ENCODE data around the gene NET1.
"Not testable (repeated sequence)": the region's sequence is repeated elsewhere in the genome, so short reads cannot be mapped to it uniquely, and the experiment has no call there.

NET1 gene

DNA sequence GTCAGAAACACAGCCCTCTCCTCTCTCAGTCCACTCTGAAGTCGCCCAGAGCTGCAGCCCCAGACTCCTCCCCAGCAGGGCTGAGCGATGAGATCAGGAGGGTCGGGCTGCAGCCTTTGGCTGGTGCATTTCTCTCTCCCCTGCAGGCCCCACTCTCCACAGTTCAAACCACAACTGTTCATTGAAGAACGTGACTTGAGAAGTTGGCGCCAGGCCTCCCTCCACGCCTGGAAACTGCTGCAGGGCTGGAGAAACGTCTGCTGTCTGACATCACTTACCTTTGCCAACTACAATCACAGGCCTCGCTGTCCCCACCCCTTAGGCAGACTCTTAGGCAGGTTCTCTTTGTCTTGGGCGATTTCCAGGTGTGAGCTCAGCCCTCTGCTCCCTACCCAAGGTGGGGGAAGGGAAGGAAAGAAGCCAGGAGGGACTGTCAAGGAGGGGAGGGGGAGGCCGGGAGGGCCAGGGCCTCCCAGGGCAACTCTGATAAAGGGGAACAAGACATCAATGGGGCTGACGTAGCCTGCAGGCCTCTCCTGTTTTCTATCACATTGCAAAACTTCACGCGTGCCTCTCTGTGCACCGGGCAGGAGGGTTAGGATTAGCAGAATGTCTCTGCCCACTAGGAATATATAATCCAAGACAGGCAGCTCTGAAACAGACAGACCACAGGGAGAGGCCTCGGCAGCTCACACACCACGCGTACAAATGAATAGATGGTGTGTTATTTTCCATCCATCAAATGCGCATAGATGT is 54.3 kb downstream of the NET1 start:
- peak; percentile 52 for DNase-seq (ENCODE audit: low spot score)

DNA sequence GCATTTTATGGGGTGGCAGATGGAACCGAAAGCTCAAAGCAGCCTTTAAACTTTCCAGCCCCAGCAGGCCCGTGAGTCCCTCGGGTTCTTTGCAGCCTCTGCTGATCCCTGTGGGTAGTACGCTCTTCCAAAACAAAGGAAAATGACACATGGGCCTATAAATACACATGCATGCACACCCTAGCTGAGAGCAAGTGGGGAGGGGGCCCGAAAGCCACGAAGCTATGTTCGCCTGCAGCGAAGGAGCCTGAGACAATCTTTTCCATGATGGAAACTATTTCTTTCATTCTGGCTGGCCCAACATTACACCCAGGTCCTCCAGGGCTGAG is 54.8 kb downstream of the NET1 start:
- no peak for DNase-seq (ENCODE audit: low spot score)

DNA sequence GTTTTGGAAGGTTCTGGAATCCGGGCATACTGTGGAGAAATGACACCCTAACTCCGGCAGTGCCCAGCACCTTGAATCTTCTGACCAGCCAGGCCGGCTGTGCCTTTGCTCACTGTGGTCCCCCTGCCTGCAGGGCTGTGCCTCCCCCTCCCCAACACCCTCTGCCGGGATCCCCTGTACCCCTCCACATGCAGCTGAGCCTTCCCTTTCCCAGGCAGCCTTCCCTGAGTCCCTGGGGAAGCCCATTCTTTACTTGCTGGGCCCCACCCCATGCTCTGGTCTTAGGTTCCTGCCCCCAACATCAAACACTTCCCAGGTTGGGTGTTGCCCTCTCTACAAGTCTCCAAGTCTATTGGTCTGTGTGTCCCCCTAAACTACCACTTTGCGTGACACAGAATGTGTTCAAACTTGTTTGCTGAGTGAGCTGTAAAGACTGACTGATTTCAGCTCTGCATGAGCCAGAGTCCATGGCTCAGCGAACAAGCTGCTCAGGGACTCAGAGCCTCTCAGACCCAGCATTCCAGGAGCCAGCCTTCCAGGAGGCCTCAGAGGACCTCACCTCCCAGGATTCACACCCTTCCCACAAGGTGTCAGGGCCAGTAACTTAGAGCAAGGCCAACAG is 55.4 kb downstream of the NET1 start:
- no peak for DNase-seq (ENCODE audit: low spot score)

DNA sequence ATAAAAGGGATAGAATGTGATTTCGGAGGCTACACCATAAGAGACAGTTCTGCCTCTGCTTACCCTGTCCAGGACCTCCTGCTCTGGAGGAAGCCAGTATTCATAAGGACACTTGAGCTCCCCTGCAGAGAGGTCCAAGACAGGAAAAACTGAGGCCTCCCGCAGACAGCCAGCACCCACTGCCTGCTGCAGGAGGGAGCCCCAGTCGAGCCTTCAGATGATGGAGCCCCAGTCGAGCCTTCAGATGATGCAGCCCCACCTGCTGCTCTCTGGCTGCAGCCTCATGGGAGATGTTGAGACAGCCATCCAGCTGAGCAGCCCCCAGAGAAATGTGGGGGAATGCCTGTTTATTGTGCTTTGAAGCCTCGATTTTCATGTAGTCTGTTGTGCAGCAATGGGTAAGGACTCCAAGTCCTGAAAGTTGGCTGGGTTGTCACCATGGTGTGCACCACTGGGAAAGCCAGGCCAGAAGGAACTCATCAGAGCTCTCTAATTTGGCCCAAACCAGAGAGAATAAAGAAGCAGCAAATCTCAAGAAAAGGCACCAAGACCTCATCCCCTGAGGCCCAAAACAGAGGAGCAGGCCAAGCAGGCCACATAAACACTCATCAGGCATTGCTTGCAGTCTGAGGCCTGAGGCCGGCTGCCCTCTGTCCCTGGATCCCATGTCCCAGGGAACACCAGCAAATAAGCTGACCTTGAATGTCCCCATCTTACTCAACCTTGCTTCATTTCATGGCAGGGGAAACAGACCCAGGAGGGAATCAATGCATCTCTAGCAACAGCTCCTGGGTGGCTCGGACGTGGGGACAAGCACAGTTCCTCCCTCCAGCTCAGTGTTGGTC is 56.1 kb downstream of the NET1 start:
- no peak for DNase-seq (ENCODE audit: low spot score)

DNA sequence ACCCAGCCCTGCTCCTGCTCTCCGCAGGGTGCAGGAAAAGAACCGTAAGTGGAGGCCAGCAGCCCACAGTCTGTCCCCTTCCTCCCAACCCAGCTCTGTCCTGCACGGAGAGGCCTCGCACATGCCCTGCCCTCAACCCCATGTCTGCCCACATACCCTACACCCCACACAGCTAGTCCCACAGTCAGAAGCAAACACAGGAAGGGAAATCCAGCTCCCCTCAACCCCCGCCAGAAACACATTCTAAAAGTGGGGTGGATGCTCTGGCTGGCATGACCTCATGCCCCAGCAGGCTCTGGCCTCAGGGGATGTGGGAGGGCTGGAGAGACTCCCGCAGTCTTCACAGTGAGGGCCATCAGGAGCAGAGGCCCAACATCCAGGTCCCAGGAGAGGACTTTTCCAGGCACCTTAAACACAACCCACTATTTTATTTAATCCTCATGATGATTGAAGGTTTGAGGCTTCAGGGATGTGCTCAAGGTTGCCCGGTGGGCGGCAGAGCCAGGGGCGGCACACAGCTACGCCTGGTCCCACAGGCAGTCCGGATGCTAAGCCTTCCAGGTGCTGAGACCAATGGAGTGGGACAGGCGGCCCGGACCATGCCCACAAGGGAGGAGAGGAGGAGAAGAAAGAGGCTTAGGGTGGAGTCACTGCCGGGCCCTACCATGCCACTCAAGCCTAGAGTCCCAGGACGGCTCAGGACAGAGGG is 57.1 kb downstream of the NET1 start:
- DNase-seq (ENCODE audit: low spot score), result no peak

DNA sequence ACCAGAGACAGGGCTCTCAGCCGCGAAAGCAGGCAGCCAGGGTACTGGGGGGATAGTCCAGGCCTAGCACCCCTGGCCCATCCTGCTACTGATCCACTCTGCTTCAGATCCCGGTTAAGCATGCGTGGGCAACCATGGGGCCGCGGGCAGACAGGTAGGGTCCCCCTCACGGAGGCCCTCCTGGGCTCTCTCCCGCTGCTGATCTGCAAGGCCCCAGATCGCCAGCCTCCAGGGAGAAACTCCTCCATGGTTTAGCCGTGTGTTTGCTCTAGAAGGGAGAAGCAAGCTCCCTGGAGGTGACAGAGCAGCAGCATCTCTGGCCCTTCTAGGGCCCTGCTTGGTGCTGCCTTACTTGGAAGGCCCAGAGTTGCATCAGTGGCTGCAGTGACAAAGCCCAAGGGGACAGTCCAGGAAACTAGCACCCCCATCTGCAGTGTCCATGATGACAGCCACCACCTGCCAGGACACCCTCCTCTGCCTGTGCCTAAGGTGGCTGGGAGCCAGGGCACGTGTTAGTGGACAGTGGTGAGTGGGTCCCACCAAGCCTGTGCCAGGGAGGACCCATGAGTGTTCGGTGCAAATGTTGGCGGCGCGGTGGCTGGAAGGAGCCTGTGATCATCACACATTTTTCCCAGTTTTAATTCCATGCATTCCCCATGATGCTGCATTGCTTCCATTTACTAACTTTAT is 57.9 kb downstream of the NET1 start:
- peak; percentile 1 for DNase-seq (ENCODE audit: low spot score)

DNA sequence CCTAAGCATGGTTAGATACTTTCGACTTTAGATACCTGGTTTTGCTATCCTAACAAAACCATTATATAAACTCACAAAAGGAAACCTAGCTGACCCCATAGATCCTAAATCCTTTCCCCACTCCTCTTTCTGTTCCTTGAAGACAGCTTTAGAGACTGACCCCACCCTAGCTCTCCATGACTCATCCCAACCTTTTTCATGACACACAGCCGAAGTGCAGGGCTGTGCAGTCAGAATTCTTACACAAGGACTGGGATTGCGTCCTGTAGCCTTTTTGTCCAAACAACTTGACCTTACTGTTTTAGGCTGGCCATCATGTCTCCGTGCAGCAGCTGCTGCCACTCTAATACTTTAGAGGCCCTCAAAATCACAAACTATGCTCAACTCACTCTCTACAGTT is 62.3 kb downstream of the NET1 start:
- not testable (repeated sequence) for DNase-seq (ENCODE audit: low spot score)

DNA sequence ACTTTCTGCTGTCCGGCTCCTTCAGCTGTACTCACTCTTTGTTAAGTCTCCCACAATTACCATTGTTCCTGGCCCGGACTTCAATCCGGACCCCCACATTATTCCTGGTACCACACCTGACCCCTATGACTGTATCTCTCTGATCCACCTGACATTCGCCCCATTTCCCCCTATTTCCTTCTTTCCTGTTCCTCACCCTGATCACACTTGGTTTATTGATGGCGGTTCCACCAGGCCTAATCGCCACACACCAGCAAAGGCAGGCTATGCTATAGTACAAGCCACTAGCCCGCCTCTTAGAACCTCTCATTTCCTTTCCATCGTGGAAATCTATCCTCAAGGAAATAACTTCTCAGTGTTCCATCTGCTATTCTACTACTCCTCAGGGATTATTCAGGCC is 62.7 kb downstream of the NET1 start:
- DNase-seq (ENCODE audit: low spot score), result not testable (repeated sequence)

DNA sequence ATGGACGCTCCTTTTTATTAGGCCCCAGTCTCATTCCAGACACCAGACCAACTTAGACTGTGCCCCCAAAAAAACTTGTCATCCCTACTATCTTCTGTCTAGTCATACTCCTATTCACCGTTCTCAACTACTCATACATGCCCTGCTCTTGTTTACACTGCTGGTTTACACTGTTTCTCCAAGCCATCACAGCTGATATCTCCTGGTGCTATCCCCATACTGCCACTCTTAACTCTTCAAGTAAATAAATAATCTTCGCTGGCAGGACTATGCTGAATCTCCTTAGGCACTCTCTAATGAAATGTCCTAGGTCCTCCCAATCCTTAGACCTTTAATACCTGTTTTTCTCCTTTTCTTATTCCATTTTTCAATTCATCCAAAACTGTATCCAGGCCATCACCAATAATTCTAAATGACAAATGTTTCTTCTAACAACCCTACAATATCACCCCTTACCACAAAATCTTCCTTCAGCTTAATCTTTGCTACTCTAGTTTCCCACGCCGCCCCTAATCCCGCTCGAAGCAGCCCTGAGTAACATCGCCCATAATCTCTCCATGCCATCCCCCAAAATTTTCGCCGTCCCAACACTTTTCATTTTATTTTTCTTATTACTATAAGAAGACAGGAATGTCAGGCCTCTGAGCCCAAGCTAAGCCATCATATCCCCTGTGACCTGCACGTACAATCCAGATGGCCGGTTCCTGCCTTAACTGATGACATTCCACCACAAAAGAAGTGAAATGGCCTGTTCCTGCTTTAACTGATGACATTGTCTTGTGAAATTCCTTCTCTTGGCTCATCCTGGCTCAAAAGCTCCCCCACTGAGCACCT is 63.8 kb downstream of the NET1 start:
- DNase-seq (ENCODE audit: low spot score), result not testable (repeated sequence)

DNA sequence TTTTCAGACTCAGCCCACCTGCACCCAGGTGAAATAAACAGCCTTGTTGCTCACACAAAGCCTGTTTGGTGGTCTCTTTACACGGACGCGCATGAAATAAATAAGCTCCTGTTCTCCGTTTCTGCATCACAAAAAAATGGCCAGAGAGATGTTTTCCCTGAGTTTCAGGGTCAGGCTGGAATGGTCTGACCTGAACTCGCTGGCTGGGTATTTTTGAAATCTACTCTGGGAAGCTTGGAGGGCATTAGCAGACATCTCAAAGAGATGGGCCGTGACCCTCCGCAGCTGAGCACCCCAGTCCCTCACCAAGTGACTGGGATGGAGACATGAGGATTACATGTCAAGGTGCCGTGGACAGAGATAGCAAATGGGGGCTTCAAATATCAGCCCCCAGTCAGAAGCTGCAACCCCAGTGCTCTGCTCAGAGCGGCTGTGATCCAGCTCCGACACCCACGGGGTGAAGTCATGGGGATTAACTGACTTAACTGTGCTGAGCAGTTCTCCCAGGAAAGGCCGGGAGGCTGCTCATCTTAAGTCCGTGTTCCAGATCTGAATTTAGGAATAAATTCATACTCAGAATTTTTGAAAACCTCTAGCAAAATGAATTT is 64.7 kb downstream of the NET1 start:
- DNase-seq (ENCODE audit: low spot score), result no peak

DNA sequence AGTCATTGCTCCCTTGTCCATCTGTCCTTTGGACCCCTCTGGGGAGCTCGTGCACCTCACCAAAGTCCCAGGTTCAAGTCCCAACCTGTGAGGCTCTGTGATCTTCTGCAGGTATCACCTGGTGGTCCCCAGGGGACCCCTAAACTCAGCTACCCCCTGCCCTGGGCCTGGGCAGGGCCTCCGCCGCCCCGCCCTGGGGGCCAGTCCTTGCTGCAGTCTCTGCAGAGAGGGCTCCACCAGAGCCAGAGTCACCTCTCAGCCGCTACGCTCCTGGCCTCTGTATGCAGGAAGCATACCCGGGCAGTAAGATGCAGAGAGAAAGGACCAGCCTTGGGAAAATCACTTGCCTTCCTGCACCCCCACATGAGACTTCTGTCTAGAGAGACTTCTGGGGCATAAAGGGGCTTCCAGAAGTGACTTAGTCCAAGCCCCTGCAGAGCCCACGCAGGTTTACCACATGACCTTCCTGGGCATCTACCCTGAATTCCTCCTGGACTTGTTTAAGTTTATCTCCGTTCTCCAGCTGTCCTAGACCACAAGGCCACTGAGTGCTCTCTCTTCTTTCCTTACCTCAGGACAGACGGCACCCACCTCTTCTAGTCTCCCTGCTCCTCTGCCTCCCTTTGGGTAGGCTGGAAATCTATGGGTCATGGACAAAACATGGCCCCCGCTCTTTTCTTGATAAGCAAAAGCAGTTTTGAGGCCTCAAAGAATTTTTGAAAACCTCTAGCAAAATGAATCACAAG is 65.8 kb downstream of the NET1 start:
- no peak for DNase-seq (ENCODE audit: low spot score)

DNA sequence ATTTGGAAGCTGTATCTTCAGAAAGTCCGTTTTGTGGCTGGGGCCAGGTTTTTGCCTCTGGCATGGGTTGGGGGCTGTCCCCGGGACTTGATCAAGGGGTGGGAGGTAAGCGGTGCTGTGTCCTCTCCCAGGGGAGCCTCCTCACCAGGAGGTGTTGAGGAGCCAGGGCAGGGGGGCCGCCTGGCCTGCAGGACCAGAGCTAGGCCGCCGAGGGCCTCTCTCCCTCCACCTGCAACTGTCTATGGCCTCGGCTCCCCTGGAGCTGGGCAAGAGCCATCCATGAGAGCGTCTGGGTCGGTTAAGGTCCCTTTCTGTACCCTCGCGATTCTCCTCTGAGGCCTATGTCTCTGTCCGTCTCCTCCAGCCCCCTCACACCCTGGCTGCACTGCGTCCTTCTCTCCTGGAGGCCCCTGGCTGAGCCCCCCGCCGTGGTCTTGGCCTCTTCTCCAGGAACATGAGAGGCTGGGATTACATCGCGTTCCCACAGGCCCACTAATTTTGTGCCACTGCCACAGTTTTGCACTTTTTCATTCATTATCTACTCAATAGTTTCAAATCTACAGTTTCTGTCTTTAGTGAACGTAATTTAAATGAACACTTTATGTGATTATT is 66.4 kb downstream of the NET1 start:
- DNase-seq (ENCODE audit: low spot score), result no peak

DNA sequence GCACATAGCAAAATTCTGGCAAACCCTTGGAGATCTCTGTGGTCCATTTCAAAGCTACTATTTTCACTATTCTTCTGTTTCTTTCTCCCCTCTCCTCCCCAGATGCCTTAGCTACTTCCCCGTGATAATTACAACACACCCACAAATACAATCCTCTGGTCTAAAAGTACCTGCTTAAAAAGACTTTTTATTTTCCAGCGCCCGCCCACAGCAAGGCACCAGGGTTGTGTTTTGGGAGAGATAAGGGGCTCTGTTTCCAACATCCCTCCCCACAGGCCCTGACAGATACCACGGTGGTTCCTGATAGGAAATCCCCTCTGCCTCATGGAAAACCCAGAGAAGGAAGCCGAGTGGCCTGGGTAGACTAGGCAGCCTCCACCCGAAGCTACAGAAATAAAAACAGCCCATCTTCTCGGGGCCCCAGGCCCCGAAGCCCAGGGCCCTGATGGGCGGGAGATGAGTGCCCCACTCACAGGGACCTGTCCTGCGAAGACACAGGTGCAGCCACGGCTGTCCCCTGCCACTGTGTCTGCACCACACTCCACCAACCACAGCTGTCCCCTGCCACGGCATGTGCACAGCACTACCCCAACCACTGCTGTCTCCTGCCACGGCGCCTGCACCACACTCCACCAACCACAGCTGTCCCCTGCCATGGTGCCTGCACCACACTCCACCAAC is 67.3 kb downstream of the NET1 start:
- no peak for DNase-seq (ENCODE audit: low spot score)

DNA sequence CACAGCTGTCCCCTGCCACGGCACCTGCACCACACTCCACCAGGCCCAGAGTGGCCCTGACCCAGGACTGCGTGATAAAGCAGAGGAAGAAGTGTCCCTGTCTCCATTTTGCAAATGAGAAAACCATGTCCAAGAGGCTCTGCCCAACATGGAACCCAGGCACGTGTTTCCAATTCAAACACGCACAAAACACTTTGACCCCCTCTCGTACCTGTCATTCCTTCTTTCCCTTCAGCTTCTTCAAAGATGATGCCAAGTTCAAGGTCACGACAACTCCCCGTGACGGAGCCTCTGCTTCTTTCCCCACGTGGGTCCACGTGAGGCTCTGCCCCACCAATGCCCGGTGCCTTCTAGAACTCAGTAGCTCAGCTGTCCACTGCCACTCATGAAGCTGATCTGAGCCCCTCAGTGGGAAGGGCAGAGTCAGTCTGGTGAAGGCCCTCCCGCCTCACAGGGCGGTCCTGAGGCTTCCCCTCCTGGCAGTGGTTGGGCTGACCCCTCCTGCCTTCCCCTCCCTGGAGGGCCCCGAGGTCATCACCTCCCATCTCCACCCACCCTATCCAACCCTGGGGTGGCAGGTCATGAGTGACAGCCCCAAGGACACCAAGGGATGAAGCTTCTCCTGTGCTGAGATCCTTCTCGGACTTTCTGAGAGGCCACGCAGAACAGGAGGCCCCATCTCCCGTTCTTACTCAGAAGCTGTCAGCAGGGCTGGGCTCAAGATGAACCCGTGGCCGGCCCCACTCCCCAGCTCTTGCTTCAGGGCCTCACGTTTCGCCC is 68.0 kb downstream of the NET1 start:
- no peak for DNase-seq (ENCODE audit: low spot score)

DNA sequence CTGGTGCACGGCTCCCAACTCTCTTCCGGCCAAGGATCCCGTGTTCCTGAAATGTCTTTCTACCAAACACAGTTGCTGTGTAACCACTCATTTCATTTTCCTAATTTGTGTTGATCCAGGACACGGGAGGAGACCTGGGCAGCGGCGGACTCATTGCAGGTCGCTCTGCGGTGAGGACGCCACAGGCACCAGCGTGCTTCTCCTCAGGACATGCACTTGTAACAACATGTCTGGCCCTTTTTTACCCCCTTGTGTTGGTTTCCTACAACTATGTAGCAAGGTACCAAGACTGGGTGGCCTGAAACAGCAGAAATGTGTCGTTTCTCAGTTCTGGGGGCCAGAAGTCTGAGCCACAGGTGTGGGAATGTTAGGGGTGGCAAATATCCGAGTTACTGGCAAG is 68.8 kb downstream of the NET1 start:
- DNase-seq (ENCODE audit: low spot score), result no peak

DNA sequence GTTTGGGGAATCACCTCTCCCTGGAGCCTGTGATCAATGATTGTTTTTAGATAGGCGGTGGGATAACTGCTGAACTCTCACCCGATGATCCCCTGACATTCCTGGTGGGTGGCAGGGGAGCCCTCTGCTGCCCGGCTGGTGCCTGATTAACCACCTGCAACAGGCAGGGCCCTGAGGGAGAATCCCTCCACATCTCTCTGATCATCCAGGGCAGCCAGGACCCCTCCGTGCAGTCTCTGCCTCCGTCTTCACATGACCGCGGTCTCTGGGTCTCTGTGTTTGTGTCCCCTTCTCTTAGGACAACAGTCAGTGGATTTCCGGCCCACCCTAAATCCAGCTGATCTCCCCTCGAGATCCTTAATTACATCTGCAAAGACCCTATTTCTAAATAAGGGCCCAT is 69.7 kb downstream of the NET1 start:
- no peak for DNase-seq (ENCODE audit: low spot score)

DNA sequence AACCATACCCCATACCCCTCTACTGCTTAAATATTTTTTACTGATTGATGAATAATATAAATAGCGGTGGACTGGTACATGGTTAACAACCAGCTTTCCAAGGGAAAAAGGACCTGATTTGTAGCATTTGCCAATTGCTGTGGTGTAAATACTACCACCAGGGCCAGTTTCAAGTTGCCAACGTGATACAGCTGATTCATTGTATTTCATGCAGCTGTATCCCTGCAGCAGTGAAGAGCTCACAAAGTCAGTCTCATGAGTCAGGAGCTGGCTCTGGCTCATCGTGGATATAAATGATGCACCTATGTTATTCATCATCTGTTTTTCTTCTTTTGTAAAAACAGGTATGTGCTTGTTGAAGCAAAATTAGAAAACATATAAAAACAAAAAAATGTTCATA is 71.8 kb downstream of the NET1 start:
- DNase-seq (ENCODE audit: low spot score), result peak; percentile 40

DNA sequence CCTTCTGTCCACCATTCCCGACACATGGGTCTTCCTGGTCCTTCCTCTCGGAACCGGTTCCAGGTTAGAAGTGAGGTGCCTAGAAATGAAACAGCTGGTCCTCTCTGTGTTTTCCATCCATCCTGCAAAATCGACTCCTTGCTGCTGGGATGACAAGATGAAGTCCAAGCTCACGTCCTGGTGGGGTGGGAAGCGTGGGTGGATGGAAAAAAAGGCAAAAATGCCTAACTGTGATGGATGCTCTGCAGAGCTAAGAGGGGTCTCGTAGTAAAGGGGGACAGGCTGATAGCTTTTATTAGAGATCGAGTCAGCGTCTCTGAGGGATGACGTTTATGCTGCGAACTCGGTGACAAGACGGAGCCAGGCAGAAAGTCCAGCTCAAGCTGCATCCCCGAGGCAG is 72.9 kb downstream of the NET1 start:
- no peak for DNase-seq (ENCODE audit: low spot score)

Data from AG08396 (cell line).